PC-3 (cell line): ENCODE measurements around the gene ZNF785.

ENCODE experiments used
- EZH2 ChIP-seq: fragments of 300-600 bp; sonication (generic); IDR thresholded peaks from one replicate; pipeline ENCODE4 v1.6.1; 2017; ENCODE audit warnings: antibody characterized with exemption, mild to moderate bottlenecking, low read length; ENCODE audit not compliant: unreplicated experiment
- EZH2phosphoT487 ChIP-seq: fragments of 300-600 bp; sonication (generic); IDR thresholded peaks from 2 replicates; pipeline ENCODE4 v1.6.1; 2018; ENCODE audit warnings: mild to moderate bottlenecking, antibody characterized with exemption, low read length, borderline replicate concordance
- TF ChIP-seq, protein P1 (sequence below): fragments of 300-600 bp; sonication (generic); conservative IDR thresholded peaks from 2 replicates; pipeline ENCODE4 v1.5.1; 2017; ENCODE audit warnings: antibody characterized with exemption, low read depth, mild to moderate bottlenecking, low read length

DNA sequence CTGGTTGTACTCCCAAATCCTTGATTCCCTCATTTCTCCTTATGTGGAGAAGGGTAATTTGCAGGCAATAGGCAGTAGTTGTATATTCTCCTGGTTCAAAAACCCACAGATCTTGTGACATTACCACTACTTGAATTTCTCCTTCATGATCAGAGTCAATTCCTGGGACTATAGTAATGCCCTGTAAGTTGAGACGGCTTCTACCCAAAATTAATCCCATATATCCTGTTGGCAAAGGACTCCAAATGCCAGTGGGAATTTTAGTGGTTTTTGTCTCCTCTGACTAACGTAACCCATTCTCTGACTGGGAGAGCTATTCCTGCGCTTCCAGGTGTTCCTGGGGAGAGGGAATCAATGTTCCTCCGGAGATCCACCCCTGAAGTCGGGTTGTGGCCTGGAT lies 36.3 kb upstream of the ZNF785 start:
- TF ChIP-seq, protein P1, sequence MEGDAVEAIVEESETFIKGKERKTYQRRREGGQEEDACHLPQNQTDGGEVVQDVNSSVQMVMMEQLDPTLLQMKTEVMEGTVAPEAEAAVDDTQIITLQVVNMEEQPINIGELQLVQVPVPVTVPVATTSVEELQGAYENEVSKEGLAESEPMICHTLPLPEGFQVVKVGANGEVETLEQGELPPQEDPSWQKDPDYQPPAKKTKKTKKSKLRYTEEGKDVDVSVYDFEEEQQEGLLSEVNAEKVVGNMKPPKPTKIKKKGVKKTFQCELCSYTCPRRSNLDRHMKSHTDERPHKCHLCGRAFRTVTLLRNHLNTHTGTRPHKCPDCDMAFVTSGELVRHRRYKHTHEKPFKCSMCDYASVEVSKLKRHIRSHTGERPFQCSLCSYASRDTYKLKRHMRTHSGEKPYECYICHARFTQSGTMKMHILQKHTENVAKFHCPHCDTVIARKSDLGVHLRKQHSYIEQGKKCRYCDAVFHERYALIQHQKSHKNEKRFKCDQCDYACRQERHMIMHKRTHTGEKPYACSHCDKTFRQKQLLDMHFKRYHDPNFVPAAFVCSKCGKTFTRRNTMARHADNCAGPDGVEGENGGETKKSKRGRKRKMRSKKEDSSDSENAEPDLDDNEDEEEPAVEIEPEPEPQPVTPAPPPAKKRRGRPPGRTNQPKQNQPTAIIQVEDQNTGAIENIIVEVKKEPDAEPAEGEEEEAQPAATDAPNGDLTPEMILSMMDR = no peak
- no peak for TF ChIP-seq EZH2
- TF ChIP-seq EZH2phosphoT487 = no peak
